H1 (cell line): Measurements from ENCODE around the gene STX8. TPM values are rescaled to one million over a fixed set of nuclear protein-coding genes. Genes with fewer than 3 reads are reported as not detected.
"Not testable (repeated sequence)": the region's sequence is repeated elsewhere in the genome, so short reads cannot be mapped to it uniquely, and the experiment has no call there.

ENCODE experiments used
- CTCF ChIA-PET: fragments of 300-600 bp; sonication (Branson Sonifier 250); formaldehyde crosslinking; loops from one replicate; lab custom pipeline; 2021; ENCODE audit not compliant: partially characterized antibody; lab: Charles Lee
- POLR2A ChIA-PET: fragments of 300-600 bp; sonication (Branson Sonifier 250); formaldehyde crosslinking; loops from one replicate; lab custom pipeline; 2021; ENCODE audit warnings: inconsistent platforms; ENCODE audit not compliant: partially characterized antibody; lab: Charles Lee
- DNase-seq, 2 experiments: peaks; one replicate each; pipeline versions ENCODE4 v3.0.0 to v3.0.0-alpha.2; 2010 to 2022; ENCODE audit warnings: low spot score in 2 of 2, low read depth in 1 of 2, mixed read lengths in 1 of 2
- FAIRE-seq: peaks from 2 replicates; lab custom pipeline; 2011; peaks lifted over from hg19 to GRCh38; lab: Jason Lieb, UNC
- H2AFZ ChIP-seq: 2 replicates; pipeline ENCODE4 v1.8.1; 2012; ENCODE audit warnings: low read length, inconsistent platforms
- H2AK5ac ChIP-seq: 2 replicates; pipeline ENCODE4 v1.6.1; 2013; ENCODE audit warnings: low read depth, low read length
- H2BK120ac ChIP-seq: replicated peaks from 2 replicates; pipeline ENCODE3; 2013; ENCODE audit warnings: low read depth, low read length, inconsistent platforms
- H2BK12ac ChIP-seq: 2 replicates; pipeline ENCODE4 v1.6.1; 2013; ENCODE audit warnings: low read depth, low read length
- H2BK15ac ChIP-seq: 2 replicates; pipeline ENCODE4 v1.6.1; 2013; ENCODE audit warnings: low read length
- H2BK20ac ChIP-seq: 2 replicates; pipeline ENCODE4 v1.6.1; 2013; ENCODE audit warnings: low read length
- H2BK5ac ChIP-seq: 2 replicates; pipeline ENCODE4 v1.6.1; 2013; ENCODE audit warnings: low read depth, low read length
- H3K14ac ChIP-seq: 2 replicates; pipeline ENCODE4 v1.6.1; 2013; ENCODE audit warnings: inconsistent platforms; ENCODE audit not compliant: insufficient read length
- H3K18ac ChIP-seq: 2 replicates; pipeline ENCODE4 v1.6.1; 2013; ENCODE audit warnings: low read length; ENCODE audit errors: extremely low read depth
- H3K23ac ChIP-seq: 2 replicates; pipeline ENCODE4 v1.6.1; 2013; ENCODE audit warnings: inconsistent platforms; ENCODE audit not compliant: insufficient read length
- H3K23me2 ChIP-seq: 2 replicates; pipeline ENCODE4 v1.6.1; 2013; ENCODE audit warnings: low read depth, low read length
- H3K27ac ChIP-seq: 2 replicates; pipeline ENCODE4 v1.6.1; 2011; ENCODE audit warnings: low read depth, low read length, inconsistent platforms
- H3K27me3 ChIP-seq, 4 experiments: replicated peaks in 1 of 4; 1 replicate in 1 of 4; 2 replicates in 3 of 4; pipeline versions ENCODE4 v1.6.1 to v1.8.1; 2011 to 2013; ENCODE audit warnings: low read length in 3 of 4, mild to moderate bottlenecking in 3 of 4, inconsistent platforms in 2 of 4, mixed read lengths in 2 of 4, moderate library complexity in 1 of 4; ENCODE audit not compliant: control insufficient read depth in 3 of 4, insufficient read depth in 3 of 4; ENCODE audit errors: extremely low read depth in 1 of 4
- H3K36me3 ChIP-seq, 4 experiments: 2 replicates each; pipeline versions ENCODE4 v1.6.1 to v1.8.1; 2011 to 2013; ENCODE audit warnings: mild to moderate bottlenecking in 4 of 4, low read length in 3 of 4, moderate library complexity in 2 of 4, control low read depth in 1 of 4, inconsistent platforms in 1 of 4; ENCODE audit not compliant: insufficient read depth in 4 of 4, control insufficient read depth in 2 of 4
- H3K4ac ChIP-seq: replicated peaks from 2 replicates; pipeline ENCODE3; 2013; ENCODE audit warnings: low read length, low read depth, mixed read lengths, inconsistent platforms; ENCODE audit not compliant: insufficient read length
- H3K4me1 ChIP-seq, 4 experiments: replicated peaks in 1 of 4; 1 replicate in 1 of 4; 2 replicates in 3 of 4; pipeline versions ENCODE4 v1.6.1 to v1.8.1; 2011 to 2013; ENCODE audit warnings: low read length in 3 of 4, inconsistent platforms in 2 of 4, mixed read lengths in 1 of 4; ENCODE audit not compliant: insufficient read depth in 4 of 4, control insufficient read depth in 3 of 4
- H3K4me2 ChIP-seq, 2 experiments: 2 replicates each; pipeline versions ENCODE4 v1.6.1 to v1.8.1; 2011 to 2013; ENCODE audit warnings: low read depth in 2 of 2, low read length in 2 of 2, control low read depth in 1 of 2, inconsistent platforms in 1 of 2, mild to moderate bottlenecking in 1 of 2; ENCODE audit not compliant: insufficient read depth in 1 of 2
- H3K4me3 ChIP-seq, 4 experiments: fragments of 200-600, 300-600 bp in 1 of 4; sonication (generic), shearing (Covaris generic), sonication (Bioruptor Twin) in 1 of 4; 2 replicates each; pipeline versions ENCODE4 v1.5.1 to v1.8.1; 2011 to 2016; ENCODE audit warnings: low read length in 4 of 4, low read depth in 3 of 4, control low read depth in 2 of 4, inconsistent platforms in 2 of 4, mild to moderate bottlenecking in 2 of 4, mixed read lengths in 1 of 4, moderate library complexity in 1 of 4; ENCODE audit not compliant: insufficient read depth in 2 of 4; ENCODE audit errors: extremely low read depth in 1 of 4
- H3K56ac ChIP-seq: replicated peaks from 2 replicates; pipeline ENCODE3; 2013; ENCODE audit warnings: low read depth, mild to moderate bottlenecking, mixed read lengths, low read length, inconsistent platforms; ENCODE audit not compliant: insufficient read length
- H3K79me1 ChIP-seq: 2 replicates; pipeline ENCODE4 v1.6.1; 2013; ENCODE audit warnings: low read depth, low read length, control low read depth
- H3K79me2 ChIP-seq, 2 experiments: 2 replicates each; pipeline versions ENCODE4 v1.6.1 to v1.8.1; 2012 to 2013; ENCODE audit warnings: low read length in 2 of 2, mild to moderate bottlenecking in 2 of 2, inconsistent platforms in 1 of 2; ENCODE audit not compliant: insufficient read depth in 2 of 2, control insufficient read depth in 1 of 2
- H3K9ac ChIP-seq, 4 experiments: replicated peaks in 1 of 4; 1 replicate in 1 of 4; 2 replicates in 3 of 4; pipeline versions ENCODE4 v1.6.1 to v1.8.1; 2011 to 2013; ENCODE audit warnings: low read depth in 3 of 4, low read length in 3 of 4, control low read depth in 2 of 4, mild to moderate bottlenecking in 2 of 4, moderate library complexity in 2 of 4, inconsistent platforms in 1 of 4; ENCODE audit errors: extremely low read depth in 1 of 4
- H3K9me3 ChIP-seq, 2 experiments: 2 replicates each; pipeline versions ENCODE4 v1.6.1 to v1.8.1; 2012 to 2013; ENCODE audit warnings: mild to moderate bottlenecking in 2 of 2, moderate library complexity in 2 of 2, control low read depth in 1 of 2, inconsistent platforms in 1 of 2, low read depth in 1 of 2, low read length in 1 of 2, mixed read lengths in 1 of 2; ENCODE audit not compliant: insufficient read depth in 2 of 2
- H4K20me1 ChIP-seq, 2 experiments: replicated peaks in 1 of 2; 2 replicates each; pipeline versions ENCODE3 to v1.8.1; 2011 to 2013; ENCODE audit warnings: inconsistent platforms in 2 of 2, low read length in 2 of 2, mild to moderate bottlenecking in 1 of 2; ENCODE audit not compliant: insufficient read depth in 2 of 2, control insufficient read depth in 1 of 2
- H4K5ac ChIP-seq: 2 replicates; pipeline ENCODE4 v1.6.1; 2013; ENCODE audit warnings: low read length, low read depth, mixed read lengths, inconsistent platforms; ENCODE audit not compliant: insufficient read length
- H4K8ac ChIP-seq: 2 replicates; pipeline ENCODE4 v1.8.0; 2013; ENCODE audit warnings: mild to moderate bottlenecking, moderate library complexity, low read length, inconsistent platforms; ENCODE audit not compliant: insufficient read depth; ENCODE audit errors: extremely low read depth
- H4K91ac ChIP-seq: replicated peaks from 2 replicates; pipeline ENCODE3; 2013; ENCODE audit warnings: low read length, mixed read lengths, inconsistent platforms; ENCODE audit not compliant: insufficient read length
- WGBS, 2 experiments: shearing (Covaris generic) in 1 of 2; methylation state at CpG; one replicate each; pipeline versions ENCODE4 v1.1.6 to v1.1.7; 2013 to 2015; ENCODE audit warnings: low lambda C conversion rate in 2 of 2, mixed read lengths in 2 of 2, inconsistent platforms in 1 of 2, low coverage in 1 of 2, missing lambda C conversion rate in 1 of 2; ENCODE audit not compliant: insufficient replicate concordance in 2 of 2, insufficient coverage in 1 of 2, insufficient read length in 1 of 2; ENCODE audit errors: extremely low coverage in 1 of 2, missing lambda C conversion rate in 1 of 2; 5-methylcytosine and 5-hydroxymethylcytosine counted together
- polyA plus RNA-seq, 7 experiments: library from polyadenylated mRNA; depleted of rRNA in 3 of 7; stranded (reverse) in 5 of 7; unstranded in 2 of 7; fragments of >200 nt in 5 of 7; fragments of 200-250 nt in 2 of 7; gene quantifications; 1 replicate in 5 of 7; 2 replicates in 1 of 7; 4 replicates in 1 of 7; pipeline versions ENCODE4 v1.2.1 to v1.2.3, GENCODE V29; 2011 to 2013; ENCODE audit warnings: missing spikeins in 2 of 7, mixed read lengths in 2 of 7
- total RNA-seq: library from RNA; stranded (reverse); fragmentation: NEBNext Ultra II Directional; extraction: Animal tissue kit (Norgen Biotek cat#: 25700); gene quantifications from 2 replicates; pipeline ENCODE4 v1.2.1, GENCODE V29; 2021

The STX8 gene
- total and polyA plus RNA-seq, 2 of the 8 experiments (the other 6 are each of a cell fraction or from before 2014, with no cell fraction given), result 22.8 to 42.5 TPM

DNA sequence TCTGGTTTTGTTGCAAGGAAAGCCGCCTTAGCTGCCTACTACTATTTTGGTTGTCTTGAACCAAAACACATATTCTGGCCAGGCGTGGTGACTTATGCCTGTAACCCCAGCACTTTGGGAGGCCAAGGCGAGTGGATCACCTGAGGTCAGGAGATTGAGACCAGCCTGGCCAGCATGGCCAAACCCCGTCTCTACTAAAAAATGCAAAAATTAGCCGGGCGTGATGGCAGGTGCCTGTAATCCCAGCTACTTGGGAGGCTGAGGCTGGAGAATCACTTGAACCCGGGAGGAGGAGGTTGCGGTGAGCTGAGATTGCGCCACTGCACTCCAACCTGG lies 318.0 kb downstream of the STX8 start:
- H2AK5ac ChIP-seq, H2BK12ac ChIP-seq, DNase-seq, H4K91ac ChIP-seq, H3K4me1 ChIP-seq, H3K27ac ChIP-seq, H4K20me1 ChIP-seq, H4K8ac ChIP-seq, H3K27me3 ChIP-seq, H2AFZ ChIP-seq, H2BK5ac ChIP-seq, H3K4me3 ChIP-seq, POLR2A ChIA-PET, H3K4ac ChIP-seq, H2BK20ac ChIP-seq, H3K14ac ChIP-seq, H3K79me2 ChIP-seq, H3K23me2 ChIP-seq, H3K4me2 ChIP-seq, H3K36me3 ChIP-seq, H4K5ac ChIP-seq, FAIRE-seq, H3K9me3 ChIP-seq, H3K56ac ChIP-seq, H3K23ac ChIP-seq, H2BK15ac ChIP-seq, H3K79me1 ChIP-seq, H3K18ac ChIP-seq, H3K9ac ChIP-seq, H2BK120ac ChIP-seq: not testable (repeated sequence)
- 93% methylated on average over 9 of the region's 9 CpGs; no CpG with 5 or more reads in 1 of the 2 experiments for WGBS, 2 experiments
- CTCF ChIA-PET, result interaction anchor here (0.7 to 2.1 kb wide), 6 partner anchors 8 to 59 kb away, joined by 3 to 6 read pairs (median 4); no protein-coding TSS in a partner anchor
